Measurements from ENCODE around the gene TGM3.

The TGM3 gene

GRCh38 chr20:2295286-2295685, 515 bp upstream of the TGM3 start:
- no peak for TF ChIP-seq CTCF (IDR thresholded peaks at IDR 0.05; ENCODE audit: insufficient read depth, low read length, missing control alignments)
- POLR2A ChIA-PET: no interaction called here
- H3K4me3 ChIP-seq (ENCODE audit: low read depth, low read length): no peak overlapping the region
- no peak for DNase-seq (ENCODE audit: low read depth, low spot score)
- CTCF ChIA-PET: no interaction called here

- DNase-seq (ENCODE audit: low read depth, low spot score): no peak
- H3K4me3 ChIP-seq (ENCODE audit: low read depth, low read length): no peak overlapping the region
- ChIA-PET CTCF (interaction anchor here (1.1 to 1.7 kb wide), 2 partner anchors 60 to 89 kb away, joined by 3 to 4 read pairs; no protein-coding TSS in a partner anchor), POLR2A (no interaction called here)
- TF ChIP-seq CTCF (IDR thresholded peaks at IDR 0.05; ENCODE audit: insufficient read depth, low read length, missing control alignments): no peak
Measured at GRCh38 chr20:2296524-2297356, 939 bp downstream of the TGM3 start.

GRCh38 chr20:2297357-2297728, 1.5 kb downstream of the TGM3 start:
- DNase-seq (ENCODE audit: low read depth, low spot score): no peak
- H3K4me3 ChIP-seq (ENCODE audit: low read depth, low read length): no peak overlapping the region
- ChIA-PET CTCF (interaction anchor here (1.1 to 1.7 kb wide), 2 partner anchors 61 to 90 kb away, joined by 3 to 4 read pairs; no protein-coding TSS in a partner anchor), POLR2A (no interaction called here)
- TF ChIP-seq CTCF (IDR thresholded peaks at IDR 0.05; ENCODE audit: insufficient read depth, low read length, missing control alignments): no peak

- no peak overlapping the region for H3K4me3 ChIP-seq (ENCODE audit: low read depth, low read length)
Measured at GRCh38 chr20:2298116-2298515, 2.3 kb downstream of the TGM3 start.

GRCh38 chr20:2298701-2299100, 2.9 kb downstream of the TGM3 start:
- TF ChIP-seq CTCF (IDR thresholded peaks at IDR 0.05; ENCODE audit: insufficient read depth, low read length, missing control alignments): no peak
- POLR2A ChIA-PET: interaction anchor here (0.5 kb wide), 1 partner anchor 64 kb away, joined by 3 read pairs; no protein-coding TSS in a partner anchor
- H3K4me3 ChIP-seq (ENCODE audit: low read depth, low read length): no peak overlapping the region
- CTCF ChIA-PET: no interaction called here
- DNase-seq (ENCODE audit: low read depth, low spot score): no peak

More at GRCh38 chr20:2298116-2298515, 2.3 kb downstream of the TGM3 start:
- no peak for TF ChIP-seq CTCF (IDR thresholded peaks at IDR 0.05; ENCODE audit: insufficient read depth, low read length, missing control alignments)
- ChIA-PET POLR2A (interaction anchor here (0.5 kb wide), 1 partner anchor 64 kb away, joined by 3 read pairs; no protein-coding TSS in a partner anchor), CTCF (interaction anchor here (1.1 to 1.7 kb wide), 2 partner anchors 61 to 91 kb away, joined by 3 to 4 read pairs; no protein-coding TSS in a partner anchor)
- DNase-seq (ENCODE audit: low read depth, low spot score): no peak

- H3K4me3 ChIP-seq (ENCODE audit: low read depth, low read length): no peak overlapping the region
- CTCF ChIA-PET: interaction anchor here (1.1 to 1.3 kb wide), 2 partner anchors 15 to 535 kb away, joined by 3 to 4 read pairs; no protein-coding TSS in a partner anchor
- POLR2A ChIA-PET: no interaction called here
- DNase-seq (ENCODE audit: low read depth, low spot score): no peak
- TF ChIP-seq CTCF (IDR thresholded peaks at IDR 0.05; ENCODE audit: insufficient read depth, low read length, missing control alignments): no peak
Measured at GRCh38 chr20:2299301-2299700, 3.5 kb downstream of the TGM3 start.

All from AG04449 (cell line).